RWPE1 (cell line): ENCODE results near the gene SYNDIG1.
"Not testable (repeated sequence)": the region's sequence is repeated elsewhere in the genome, so short reads cannot be mapped to it uniquely, and the experiment has no call there.

Experiments
- CTCF ChIA-PET: fragments of 350-600 bp; sonication (Branson Sonifier 250); formaldehyde crosslinking; extraction: SDS; loops from one replicate; lab custom pipeline; 2021; lab: Yijun Ruan, JAX
- POLR2A ChIA-PET: fragments of 400-600 bp; formaldehyde crosslinking; extraction: SDS; loops from one replicate; lab custom pipeline; 2020; ENCODE audit warnings: antibody characterized with exemption; ENCODE audit not compliant: low non-redundant PET; lab: Yijun Ruan, JAX
- DNase-seq: peaks from one replicate; pipeline ENCODE4 v3.0.0; 2012; ENCODE audit warnings: low spot score
- H3K27ac ChIP-seq: fragments of 450-650 bp; 2 replicates; pipeline ENCODE4 v1.5.1; 2017
- CTCF ChIP-seq: fragments of 450-650 bp; conservative IDR thresholded peaks from 2 replicates; pipeline ENCODE4 v1.5.1; 2017; ENCODE audit warnings: low read depth, mild to moderate bottlenecking

The SYNDIG1 gene

GRCh38 chr20:24504331-24505285 lies 35.2 kb downstream of the SYNDIG1 start:
- TF ChIP-seq CTCF: no peak
- DNase-seq: no peak
- CTCF ChIA-PET: no interaction called here
- no peak overlapping the region for H3K27ac ChIP-seq
- POLR2A ChIA-PET: no interaction called here

- ChIA-PET CTCF (no interaction called here), POLR2A (no interaction called here)
- DNase-seq: no peak
- H3K27ac ChIP-seq: no peak overlapping the region
- TF ChIP-seq CTCF: no peak
Measured at GRCh38 chr20:24506146-24506545, 36.7 kb downstream of the SYNDIG1 start.

GRCh38 chr20:24506696-24507095 lies 37.3 kb downstream of the SYNDIG1 start:
- ChIA-PET CTCF (no interaction called here), POLR2A (no interaction called here)
- DNase-seq: no peak
- no peak overlapping the region for H3K27ac ChIP-seq
- TF ChIP-seq CTCF: no peak

GRCh38 chr20:24507182-24507853 lies 37.9 kb downstream of the SYNDIG1 start:
- no peak overlapping the region; the same call in 1 of the 2 replicates for H3K27ac ChIP-seq
- ChIA-PET POLR2A (no interaction called here), CTCF (no interaction called here)
- DNase-seq: peak; percentile 11
- no peak for TF ChIP-seq CTCF

- DNase-seq, POLR2A ChIA-PET, H3K27ac ChIP-seq: not testable (repeated sequence)
- CTCF ChIA-PET: interaction anchor here (0.6 kb wide), 1 partner anchor 139 kb away, joined by 3 read pairs; no protein-coding TSS in a partner anchor
Measured at GRCh38 chr20:24512441-24512840, 43.0 kb downstream of the SYNDIG1 start.

- CTCF ChIA-PET: no interaction called here
- H3K27ac ChIP-seq: no peak overlapping the region
- DNase-seq: no peak
- POLR2A ChIA-PET: no interaction called here
- TF ChIP-seq CTCF: no peak
Measured at GRCh38 chr20:24518515-24518914, 49.1 kb downstream of the SYNDIG1 start.
